Measurements from ENCODE around the gene MSMP. TPM values are rescaled to one million over a fixed set of nuclear protein-coding genes. Genes with fewer than 3 reads are reported as not detected.

The MSMP gene
- polyA plus RNA-seq, 1 donor: not detected

DNA sequence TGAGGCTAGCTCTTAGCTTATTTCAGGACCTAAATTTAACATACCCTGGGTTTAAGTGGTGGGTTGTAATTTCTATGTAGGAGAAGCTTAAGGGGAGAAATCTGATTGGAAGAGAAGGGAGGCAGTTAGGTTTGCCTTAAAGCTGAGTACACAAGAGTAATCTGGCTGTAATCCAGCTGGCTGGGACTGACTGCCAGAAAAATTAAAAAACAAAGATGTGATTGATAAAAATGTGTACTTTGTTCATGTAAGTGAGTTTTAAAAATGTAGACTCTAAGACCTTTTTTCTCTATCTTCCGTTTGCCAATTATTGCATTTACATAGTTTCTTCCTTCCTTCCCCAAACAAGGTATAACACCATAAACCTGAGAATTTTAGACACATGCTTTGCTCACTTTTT, 17.5 kb upstream of the MSMP start:
- DNase-seq: no peak

- DNase-seq: no peak
These were observed 17.0 kb upstream of the MSMP start for GRCh38 chr9:35771075-35771433.

DNA sequence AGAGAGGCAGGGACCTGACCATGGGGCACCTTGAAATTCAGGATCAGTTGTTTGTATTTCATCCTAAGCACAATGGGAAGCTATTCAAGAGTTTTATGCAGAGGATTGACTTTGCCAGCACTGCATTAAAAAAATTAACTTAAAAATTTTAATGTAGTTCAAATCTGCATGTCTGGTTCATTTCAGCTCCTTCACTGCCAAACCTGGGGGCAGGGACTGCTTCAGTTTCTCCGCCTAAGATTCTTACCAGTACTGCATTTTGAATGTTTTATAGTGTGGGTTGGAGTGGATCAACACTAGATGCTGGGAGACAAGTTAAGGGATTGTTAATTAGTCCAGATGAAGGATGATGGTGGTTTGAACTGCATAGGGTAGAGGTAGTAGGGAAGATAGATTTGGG, 15.7 kb upstream of the MSMP start:
- no peak for DNase-seq

DNA sequence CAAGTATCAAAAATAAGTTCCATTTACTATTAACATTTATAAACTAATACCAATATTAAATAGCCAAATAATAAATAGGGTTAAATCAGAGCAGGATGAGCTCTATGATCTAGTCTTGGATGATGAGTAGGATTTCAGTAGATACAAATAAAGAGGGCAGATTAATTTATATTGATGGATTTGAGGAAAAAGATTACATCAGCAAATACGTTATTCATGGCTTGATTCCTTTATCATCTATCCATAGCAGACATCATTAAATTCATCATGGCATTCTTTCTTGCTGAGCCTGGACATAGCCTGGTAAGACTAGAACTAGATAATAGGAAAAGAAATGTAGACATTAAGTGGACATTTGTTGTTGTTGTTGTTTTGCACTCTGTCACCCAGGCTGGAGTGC, 13.4 kb upstream of the MSMP start:
- DNase-seq: no peak

- DNase-seq: no peak
These were observed 12.9 kb upstream of the MSMP start for GRCh38 chr9:35766997-35767396.

DNA sequence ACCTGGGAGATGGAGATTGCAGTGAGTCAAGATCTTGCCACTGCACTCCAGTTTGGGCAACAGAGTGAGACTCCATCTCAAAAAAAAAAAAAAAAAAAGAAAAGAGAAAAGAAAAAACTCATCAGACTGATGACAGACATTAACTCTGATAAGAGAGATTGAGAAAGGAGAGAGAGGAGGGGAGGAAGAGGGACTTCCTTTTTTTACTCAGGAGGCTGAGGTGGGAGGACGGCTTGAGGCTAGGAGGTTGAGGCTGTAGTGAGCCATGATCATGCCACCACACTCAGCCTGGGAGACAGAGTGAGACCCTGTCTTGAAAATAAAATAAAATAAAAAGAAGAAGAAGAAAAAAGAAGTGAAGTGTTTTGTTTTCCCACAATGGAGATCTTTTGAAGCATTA, 9.7 kb upstream of the MSMP start:
- DNase-seq: no peak

GRCh38 chr9:35763181-35763580, 9.1 kb upstream of the MSMP start:
- no peak for DNase-seq

GRCh38 chr9:35760651-35761050, 6.6 kb upstream of the MSMP start:
- no peak for DNase-seq

- DNase-seq: no peak
These were observed 5.7 kb upstream of the MSMP start for GRCh38 chr9:35759795-35760194.

- DNase-seq: no peak
These were observed 4.5 kb upstream of the MSMP start for GRCh38 chr9:35758475-35759050.

- no peak for DNase-seq
These were observed 3.8 kb upstream of the MSMP start for GRCh38 chr9:35757892-35758275.

GRCh38 chr9:35757226-35757891, 3.3 kb upstream of the MSMP start:
- no peak for DNase-seq

- DNase-seq: no peak
These were observed 2.5 kb upstream of the MSMP start for GRCh38 chr9:35756275-35757225.

DNA sequence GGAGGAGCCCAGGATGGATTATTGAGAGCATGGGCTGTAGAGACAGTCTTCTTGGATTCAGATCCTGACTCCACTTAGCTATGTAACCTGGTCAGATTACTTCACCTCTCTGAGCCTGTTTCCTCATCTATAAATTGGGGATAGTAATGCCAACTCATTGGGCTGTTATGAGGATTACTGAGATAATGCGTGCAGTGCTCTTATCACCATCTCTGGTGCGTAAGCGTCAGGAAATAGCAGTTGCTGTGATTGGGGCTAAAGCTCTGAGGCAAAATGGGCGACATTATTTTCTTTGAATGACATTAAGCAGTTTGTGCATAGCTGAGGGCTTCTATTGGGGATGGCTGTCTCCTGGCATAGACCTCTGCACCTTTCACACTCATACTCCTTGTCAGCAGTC, 995 bp upstream of the MSMP start:
- no peak for DNase-seq

- no peak for DNase-seq
These were observed 610 bp downstream of the MSMP start for GRCh38 chr9:35753466-35753865.

GRCh38 chr9:35750256-35750531, 3.9 kb downstream of the MSMP start:
- DNase-seq: no peak

DNA sequence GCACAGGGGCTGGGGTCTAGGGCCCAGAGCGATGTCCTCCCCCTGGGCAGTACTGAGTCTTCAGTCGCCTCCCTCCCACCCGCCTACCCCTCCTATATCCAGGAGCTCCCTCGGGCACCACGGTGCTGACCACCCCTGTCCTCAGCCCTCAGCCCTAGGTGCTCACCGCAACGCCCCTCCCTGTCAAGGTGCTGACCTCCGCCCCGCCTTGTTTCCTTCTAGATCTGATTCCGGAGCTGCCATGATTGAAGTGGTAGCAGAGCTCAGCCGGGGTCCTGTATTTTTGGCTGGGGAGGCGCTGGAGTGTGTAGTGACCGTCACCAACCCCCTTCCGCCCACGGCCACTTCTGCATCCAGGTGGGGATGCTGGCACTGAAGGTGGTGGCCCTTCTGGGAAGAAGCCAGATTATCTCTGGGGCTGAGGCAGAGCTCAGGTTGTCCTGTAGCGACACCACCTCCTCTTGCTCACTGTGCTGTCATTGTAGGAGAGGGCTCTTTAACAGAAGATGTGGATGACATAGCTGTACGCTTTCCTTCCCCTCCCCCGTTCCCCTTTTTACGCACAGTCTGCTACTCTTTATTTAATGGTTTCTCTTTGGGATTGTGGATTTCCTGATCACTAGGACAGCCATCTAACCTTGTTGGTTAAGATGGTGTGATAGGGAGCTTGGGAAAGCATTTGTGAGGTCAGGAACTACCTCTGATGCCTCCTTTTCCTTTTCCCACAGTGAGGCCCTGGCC, 4.4 kb downstream of the MSMP start:
- DNase-seq: no peak

DNA sequence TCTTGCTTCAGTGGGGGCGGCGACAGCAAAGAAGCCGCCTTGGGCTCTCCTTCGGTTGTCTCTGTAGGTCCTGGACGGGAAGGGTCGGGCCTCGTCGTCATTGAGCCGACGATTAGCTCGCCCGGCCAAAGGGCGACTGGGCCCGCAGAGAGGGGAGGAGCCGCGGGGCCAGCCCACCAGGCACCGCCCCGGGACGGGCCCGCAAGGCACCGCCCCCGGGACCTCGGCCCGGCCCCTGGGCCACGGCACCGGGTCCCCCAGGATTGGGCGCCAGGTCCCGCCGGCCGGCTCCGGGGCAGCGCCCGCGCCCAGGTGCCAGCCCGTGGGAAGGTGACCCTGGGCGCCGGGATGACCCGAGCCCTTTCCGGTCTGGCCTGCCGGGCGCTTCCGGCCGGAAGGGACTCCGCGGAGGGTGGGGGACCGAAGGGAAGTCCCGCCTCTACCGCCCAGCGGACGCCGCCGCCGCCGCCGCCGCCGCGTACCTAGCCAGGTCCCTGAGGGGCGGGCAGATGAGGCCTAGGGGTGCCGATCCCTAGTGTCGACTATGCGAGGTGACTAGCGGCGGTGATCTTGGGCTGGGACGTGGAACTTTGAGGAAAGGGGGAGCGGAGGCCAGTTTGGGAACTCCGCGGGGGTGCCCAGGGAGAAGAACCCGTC, 5.1 kb downstream of the MSMP start, which contains the start of the genes GBA2 and RGP1:
GBA2 (minus strand) TSS at position 371 of the 657 bp plus-strand sequence. CDS start 524 bp downstream, outside the sequence.
RGP1 (plus strand) TSS at position 430 of the 657 bp plus-strand sequence. CDS start 469 bp downstream, outside the sequence.
- no peak for DNase-seq

DNA sequence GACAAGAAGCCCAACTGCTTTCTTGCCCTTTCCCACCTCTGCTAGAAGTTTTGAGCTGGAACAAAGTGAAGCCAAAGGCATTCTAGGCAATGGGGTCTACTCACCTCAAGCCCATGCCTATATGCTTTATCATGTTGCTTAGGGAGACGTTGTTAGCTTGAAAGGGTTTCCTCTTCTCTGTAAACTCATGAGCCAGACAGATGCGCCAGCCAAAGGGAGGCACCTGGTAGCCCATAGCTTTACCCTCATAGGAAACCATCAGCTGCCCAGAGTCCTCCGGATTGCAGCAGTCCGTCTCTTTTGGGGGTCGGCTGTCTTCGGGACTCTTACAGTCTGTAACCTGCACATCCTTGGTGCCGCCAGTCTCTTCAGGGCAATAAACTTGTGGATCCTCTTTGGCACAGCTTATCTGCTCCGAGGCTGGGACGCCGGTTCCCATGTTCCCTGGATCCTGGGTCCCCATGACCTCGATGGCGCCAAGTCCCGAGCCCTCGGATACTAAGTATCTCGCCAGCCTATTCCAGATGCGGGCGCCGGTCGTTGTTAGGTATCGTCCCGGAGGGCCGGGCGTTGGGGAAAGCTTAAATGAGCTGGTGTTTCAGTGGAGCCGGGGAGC, 5.7 kb downstream of the MSMP start:
- DNase-seq: no peak

DNA sequence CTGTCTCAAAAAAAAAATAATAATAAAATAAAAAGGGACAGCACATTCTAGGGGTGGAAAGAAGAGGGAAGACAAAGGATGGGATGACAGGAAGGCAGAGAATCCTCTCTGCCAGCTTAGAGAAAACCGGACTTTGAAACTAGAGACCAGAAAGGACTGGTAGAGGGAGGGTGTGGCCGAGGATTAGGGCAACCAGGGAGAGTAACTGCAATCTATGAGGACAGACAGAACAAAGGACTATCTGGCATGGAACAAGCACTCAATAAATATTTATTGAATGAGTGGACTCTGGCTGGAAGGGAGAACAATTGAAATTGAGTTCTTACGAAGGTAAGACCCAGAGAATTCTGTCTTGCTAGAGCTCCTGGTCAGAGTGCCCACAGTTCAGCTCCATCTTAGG, 7.5 kb downstream of the MSMP start:
- DNase-seq: no peak

DNA sequence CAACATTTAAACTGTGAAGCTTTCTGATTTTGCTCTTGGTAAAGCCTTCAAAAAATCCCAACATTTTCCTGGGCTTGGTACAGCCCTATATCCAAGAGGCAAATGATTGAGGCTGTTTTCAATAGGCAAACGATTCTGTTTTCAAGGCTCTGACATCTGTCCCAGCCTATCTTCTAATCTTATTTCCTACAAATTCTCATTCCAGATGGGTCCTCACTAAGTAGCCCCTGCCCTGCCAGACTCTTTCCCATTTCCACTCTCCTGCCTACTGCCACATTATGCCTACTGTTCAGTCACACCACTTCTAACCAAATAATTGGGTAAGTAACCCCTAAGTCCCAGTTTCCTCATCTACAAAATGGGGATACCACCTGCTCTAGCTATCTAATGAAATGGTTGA, 8.5 kb downstream of the MSMP start:
- no peak for DNase-seq

Data from left kidney (tissue), 2 donors.